GM19467 (cell line): ENCODE data around the gene RNF31.

ENCODE experiments used
- ATAC-seq: cut with Tn5 transposase; IDR thresholded peaks from one replicate; pipeline ENCODE4 v1.9.1; 2021; ENCODE audit warnings: mild to moderate bottlenecking, moderate library complexity; ENCODE audit not compliant: unreplicated experiment

RNF31 gene

DNA sequence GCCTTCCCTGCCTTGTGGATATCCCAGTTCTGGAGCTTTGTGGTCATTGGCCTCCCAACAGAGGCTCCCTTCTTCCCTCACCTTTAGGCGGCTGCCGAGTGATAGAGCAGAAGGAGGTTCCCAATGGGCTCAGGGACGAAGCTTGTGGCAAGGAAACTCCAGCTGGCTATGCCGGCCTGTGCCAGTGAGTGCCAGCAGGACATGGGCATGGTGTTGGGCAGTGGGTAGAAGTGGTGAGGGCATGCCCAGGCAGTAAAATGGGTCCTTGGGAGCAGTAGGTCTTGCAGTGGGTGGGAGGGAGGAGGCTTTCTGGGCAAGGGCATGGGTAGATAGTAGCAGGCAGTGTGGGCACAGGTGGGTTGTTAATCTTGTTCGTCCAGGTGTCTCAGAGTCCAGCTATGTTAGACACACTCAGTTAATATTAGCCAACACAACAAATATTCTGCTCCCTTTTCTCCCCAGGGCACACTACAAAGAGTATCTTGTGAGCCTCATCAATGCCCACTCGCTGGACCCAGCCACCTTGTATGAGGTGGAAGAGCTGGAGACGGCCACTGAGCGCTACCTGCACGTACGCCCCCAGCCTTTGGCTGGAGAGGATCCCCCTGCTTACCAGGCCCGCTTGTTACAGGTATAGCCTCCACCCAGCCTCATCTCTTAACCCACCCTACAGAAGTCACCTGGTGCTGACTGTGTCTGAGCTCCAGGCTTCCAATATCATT, 12.6 kb downstream of the RNF31 start:
- ATAC-seq = no peak

DNA sequence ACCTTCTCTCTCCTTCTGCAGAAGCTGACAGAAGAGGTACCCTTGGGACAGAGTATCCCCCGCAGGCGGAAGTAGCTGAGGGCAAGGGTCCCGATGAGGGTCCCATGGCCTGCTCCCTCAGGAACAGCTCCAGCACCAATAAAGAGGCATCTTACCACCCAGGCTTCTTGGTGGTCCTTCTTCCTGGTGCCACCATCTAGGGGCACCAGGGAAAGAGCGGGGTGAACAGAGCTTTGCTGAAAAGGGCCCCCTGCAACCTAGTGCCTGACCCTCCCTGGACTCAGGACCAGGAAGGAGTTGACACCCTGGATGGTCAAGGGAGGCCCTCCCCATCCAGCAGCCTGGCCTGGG, 13.2 kb downstream of the RNF31 start:
- ATAC-seq = no peak

GRCh38 chr14:24160850-24161804, 13.8 kb downstream of the RNF31 start, which contains the start of gene IRF9:
Gene IRF9, plus strand, starts transcription at chr14:24161265. Its CDS starts 880 bp downstream, at chr14:24162145.
- peak; percentile 81 for ATAC-seq

- ATAC-seq = no peak
Observed at GRCh38 chr14:24162093-24162492, 14.8 kb downstream of the RNF31 start.

DNA sequence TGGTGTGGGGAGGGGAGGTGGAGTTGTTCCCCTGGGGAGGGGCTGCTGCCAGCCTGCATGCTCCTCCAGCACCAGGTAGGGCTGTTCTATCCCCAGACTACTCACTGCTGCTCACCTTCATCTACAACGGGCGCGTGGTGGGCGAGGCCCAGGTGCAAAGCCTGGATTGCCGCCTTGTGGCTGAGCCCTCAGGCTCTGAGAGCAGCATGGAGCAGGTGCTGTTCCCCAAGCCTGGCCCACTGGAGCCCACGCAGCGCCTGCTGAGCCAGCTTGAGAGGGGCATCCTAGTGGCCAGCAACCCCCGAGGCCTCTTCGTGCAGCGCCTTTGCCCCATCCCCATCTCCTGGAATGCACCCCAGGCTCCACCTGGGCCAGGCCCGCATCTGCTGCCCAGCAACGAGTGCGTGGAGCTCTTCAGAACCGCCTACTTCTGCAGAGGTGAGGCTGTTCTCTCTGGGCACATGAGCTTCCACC, 17.3 kb downstream of the RNF31 start:
- no peak for ATAC-seq

DNA sequence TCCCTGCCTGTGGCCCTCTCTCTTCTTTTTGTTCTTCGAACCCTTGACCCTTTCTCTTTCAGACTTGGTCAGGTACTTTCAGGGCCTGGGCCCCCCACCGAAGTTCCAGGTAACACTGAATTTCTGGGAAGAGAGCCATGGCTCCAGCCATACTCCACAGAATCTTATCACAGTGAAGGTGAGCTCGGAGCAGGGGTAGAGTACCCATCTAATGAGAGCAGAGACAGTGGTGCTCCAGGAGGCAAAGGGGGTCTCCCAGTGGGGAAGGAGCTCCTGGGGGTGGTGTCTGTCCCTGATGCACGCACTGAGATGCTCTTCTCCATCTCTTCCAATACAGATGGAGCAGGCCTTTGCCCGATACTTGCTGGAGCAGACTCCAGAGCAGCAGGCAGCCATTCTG, 18.5 kb downstream of the RNF31 start:
- ATAC-seq = no peak

DNA sequence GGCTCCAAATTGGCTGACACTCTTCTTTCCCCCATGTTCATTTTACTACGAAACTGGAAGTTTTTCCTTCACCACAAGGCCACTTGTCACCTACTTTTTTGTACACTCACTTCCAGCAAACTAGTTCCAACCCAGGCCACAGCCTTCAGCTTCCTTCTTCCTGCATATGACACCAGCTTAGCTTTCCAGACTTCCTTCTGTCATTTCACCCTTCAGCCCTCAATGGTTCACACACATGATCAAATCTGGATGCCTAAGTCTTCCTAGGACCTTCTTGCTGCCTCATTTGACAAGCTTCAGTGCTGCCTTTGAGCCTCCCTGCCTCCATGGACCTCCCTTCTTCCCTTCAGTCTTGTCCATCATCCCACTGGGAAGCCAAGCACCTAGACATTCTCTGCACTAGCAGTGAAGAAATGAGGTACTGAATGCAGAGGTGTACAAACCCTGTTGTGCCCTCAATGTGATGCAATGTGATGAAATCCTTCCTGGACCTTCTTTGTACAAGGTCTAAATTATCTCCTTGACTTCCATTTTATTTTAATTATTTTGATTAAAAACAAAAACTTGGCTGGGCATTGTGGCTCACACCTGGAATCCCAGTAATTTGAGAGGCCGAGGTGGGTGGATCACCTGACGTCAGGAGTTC, 20.3 kb downstream of the RNF31 start:
- ATAC-seq = no peak

- ATAC-seq = peak; percentile 76
Observed at GRCh38 chr14:24171422-24172260, 24.3 kb downstream of the RNF31 start, which contains the start of gene REC8. Gene REC8, plus strand, starts transcription at chr14:24172080. Its CDS starts 473 bp downstream, at chr14:24172553.

DNA sequence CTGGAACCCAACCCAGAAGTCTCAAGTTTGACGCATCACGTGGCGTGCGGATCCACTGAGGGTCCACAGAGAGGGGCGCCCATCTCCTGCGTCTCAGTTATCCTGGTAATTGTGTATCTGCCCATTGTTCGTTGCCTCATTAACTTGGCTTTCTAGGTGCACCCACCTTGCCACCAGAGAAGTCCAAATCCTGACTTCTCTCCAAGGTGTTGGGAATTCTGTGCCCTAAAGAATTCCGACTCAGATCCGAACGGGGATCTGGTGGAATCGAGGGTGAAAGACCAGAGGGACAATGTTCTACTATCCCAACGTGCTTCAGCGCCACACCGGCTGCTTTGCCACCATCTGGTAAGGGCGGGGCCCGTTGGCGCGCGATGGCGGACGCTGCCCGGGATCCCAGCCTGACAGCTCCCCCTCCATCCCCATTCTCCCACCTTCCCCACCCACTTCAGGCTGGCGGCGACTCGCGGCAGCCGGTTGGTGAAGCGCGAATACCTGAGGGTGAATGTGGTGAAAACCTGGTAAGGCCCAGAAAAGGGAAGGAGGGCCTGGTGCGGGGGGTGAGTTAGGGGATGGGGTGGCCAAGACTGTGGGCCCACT, 25.1 kb downstream of the RNF31 start:
- ATAC-seq = no peak

GRCh38 chr14:24172871-24173281, 25.6 kb downstream of the RNF31 start:
- no peak for ATAC-seq

DNA sequence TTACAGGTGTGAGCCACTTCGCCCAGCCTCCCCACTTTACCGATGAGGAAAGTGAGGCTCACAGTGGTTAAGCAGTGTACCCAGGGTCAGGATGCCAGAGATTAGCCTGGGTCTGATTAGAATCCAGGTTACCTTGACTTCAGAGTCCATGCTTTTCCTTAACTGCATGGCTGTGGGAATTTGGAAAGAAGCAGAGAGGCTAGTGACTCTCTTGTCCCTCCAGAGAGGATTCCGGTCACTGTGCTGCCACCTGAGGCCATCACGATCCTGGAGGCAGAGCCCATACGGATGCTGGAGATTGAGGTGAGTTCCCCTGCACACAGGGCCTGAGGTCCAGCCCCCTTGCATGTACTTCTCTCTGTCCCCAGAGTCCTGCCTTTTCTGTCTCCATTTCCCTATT, 29.3 kb downstream of the RNF31 start:
- no peak for ATAC-seq

DNA sequence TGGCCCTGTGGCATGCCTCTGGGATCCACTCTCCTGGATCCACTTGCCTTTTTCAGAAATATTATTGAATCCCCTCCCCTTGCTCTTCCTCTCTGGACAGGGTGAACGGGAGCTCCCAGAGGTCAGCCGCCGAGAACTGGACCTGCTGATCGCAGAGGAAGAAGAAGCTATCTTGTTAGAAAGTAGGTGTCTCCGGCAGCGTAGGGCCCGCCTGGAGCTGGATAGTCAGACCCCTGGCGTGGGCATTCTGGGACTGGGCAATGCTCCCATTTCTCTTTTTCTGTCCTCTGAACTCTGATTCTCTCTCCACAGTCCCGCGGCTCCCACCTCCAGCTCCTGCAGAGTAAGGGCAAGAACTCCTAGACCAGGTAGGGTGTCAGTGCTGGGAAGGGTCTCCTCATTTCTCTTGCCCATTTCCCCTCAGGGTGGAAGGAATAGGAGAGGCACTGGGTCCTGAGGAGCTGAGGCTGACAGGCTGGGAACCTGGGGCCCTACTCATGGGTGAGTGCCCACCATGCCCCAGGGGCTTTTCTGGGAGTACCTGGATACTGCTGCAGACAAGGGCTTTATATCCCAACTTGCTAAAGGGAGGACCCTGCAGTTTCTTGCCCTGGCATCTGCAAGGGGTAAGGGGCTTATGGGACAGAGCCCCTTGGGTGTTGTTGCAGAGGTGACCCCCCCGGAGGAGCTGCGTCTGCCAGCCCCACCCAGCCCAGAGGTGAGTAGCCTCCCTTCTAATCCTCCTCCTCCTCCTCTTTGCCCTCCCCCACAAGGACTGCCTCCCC, 29.9 kb downstream of the RNF31 start:
- no peak for ATAC-seq

GRCh38 chr14:24177891-24178290, 30.6 kb downstream of the RNF31 start:
- ATAC-seq = no peak

- no peak for ATAC-seq
Observed at GRCh38 chr14:24178399-24179178, 31.3 kb downstream of the RNF31 start.

- no peak for ATAC-seq
Observed at GRCh38 chr14:24179294-24179960, 32.1 kb downstream of the RNF31 start.

DNA sequence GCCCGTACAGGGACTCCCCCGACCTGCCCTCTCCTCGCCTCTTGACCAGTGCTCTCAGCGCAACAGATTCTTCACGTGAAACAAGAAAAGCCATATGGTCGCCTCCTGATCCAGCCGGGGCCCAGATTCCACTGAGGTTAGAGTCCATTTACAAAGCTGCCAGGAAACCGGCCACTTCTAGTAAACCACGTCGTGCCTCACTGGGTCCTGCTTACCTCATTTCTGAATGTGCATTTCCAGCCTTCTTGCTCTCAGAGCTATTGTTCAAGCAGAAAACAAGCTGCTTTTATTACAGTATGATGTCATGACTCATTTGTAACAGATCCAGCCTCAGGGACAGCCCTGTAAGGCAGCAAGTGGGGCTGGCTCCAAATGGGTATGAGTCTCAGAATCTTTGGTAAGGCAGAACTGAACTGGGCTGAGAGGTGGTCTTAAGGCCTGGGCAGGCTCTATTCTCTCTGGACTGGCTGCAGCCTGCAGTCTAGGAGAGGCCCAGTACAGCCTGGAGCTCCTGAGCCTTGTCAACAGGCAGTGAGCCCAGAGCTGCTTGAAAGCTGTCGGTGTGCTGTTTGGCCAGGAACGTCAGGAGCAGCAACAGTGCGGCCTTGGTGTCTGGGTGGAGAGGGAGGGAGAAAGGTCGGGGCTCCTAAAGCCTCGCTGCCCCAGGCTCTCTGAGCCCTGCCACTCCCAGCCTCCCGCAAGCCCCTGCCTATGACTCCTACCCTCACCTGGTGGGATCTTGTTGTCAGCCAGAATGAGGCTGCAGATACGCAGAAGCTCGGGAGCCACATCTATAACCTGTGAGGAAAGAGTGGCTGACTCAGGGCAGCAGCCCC, 32.9 kb downstream of the RNF31 start:
- ATAC-seq = no peak
